Activated CD8-positive, alpha-beta T cell treated with anti-CD3 and anti-CD28 coated beads for 36 hours (primary cell): ENCODE data around the gene PROM2. TPM values are rescaled to one million over a fixed set of nuclear protein-coding genes. Genes with fewer than 3 reads are reported as not detected.

ENCODE experiments used
- ATAC-seq: fragments of 200-7000 bp; cut with Tn5 transposase; one replicate; pipeline ENCODE4 v1.10.0; 2021; ENCODE audit warnings: mild to moderate bottlenecking, moderate library complexity
- CTCF ChIA-PET: fragments of 350-600 bp; sonication (Branson Sonifier 250); formaldehyde crosslinking; loops from one replicate; lab custom pipeline; 2021; ENCODE audit warnings: antibody characterized with exemption; lab: Charles Lee
- POLR2A ChIA-PET: fragments of 350-600 bp; sonication (Branson Sonifier 250); formaldehyde crosslinking; loops from one replicate; lab custom pipeline; 2021; ENCODE audit warnings: antibody characterized with exemption; lab: Charles Lee
- DNase-seq: peaks from one replicate; pipeline ENCODE4 v3.0.0-alpha.2; 2020
- H3K27ac Mint-ChIP-seq: one replicate; pipeline ENCODE4 v1.8.0; 2021; ENCODE audit warnings: mild to moderate bottlenecking, mixed read lengths
- H3K27me3 Mint-ChIP-seq: one replicate; pipeline ENCODE4 v1.8.0; 2021; ENCODE audit warnings: mixed read lengths
- H3K36me3 Mint-ChIP-seq: one replicate; pipeline ENCODE4 v1.8.0; 2021; ENCODE audit warnings: low read depth, mixed read lengths
- H3K4me1 Mint-ChIP-seq: one replicate; pipeline ENCODE4 v1.8.0; 2021; ENCODE audit warnings: low read depth, mixed read lengths
- H3K4me3 Mint-ChIP-seq: one replicate; pipeline ENCODE4 v1.8.0; 2021; ENCODE audit warnings: mild to moderate bottlenecking, moderate library complexity, mixed read lengths
- H3K9me3 Mint-ChIP-seq: one replicate; pipeline ENCODE4 v1.8.0; 2021; ENCODE audit warnings: mixed read lengths
- CTCF ChIP-seq: fragments of 200-600 bp; IDR thresholded peaks from one replicate; pipeline ENCODE4 v1.8.0; 2022; ENCODE audit warnings: antibody characterized with exemption, mild to moderate bottlenecking
- intact Hi-C: fragments of 100-400 bp; cut with micrococcal nuclease; formaldehyde crosslinking; loops from one replicate; pipeline ENCODE4 v1.10.0; 2022
- total RNA-seq, 2 experiments: library from RNA; stranded (reverse); gene quantifications; one replicate each; pipeline ENCODE4 v1.2.3, GENCODE V29; 2021

The PROM2 gene
- total RNA-seq, 2 experiments from 2014 or later = 0.47 to 1.2 TPM

GRCh38 chr2:95285542-95285932, 11.3 kb downstream of the PROM2 start:
- ChIA-PET POLR2A (no interaction called here), CTCF (no interaction called here)
- Mint-ChIP-seq H3K4me3 (no peak overlapping the region), H3K4me1 (no peaks in the 10 kb centered on the region), H3K27ac (no peak overlapping the region), H3K36me3 (no peaks in the 10 kb centered on the region), H3K9me3 (peaks cover 6% of the 10 kb centered on the region), H3K27me3 (no peaks in the 10 kb centered on the region)
- intact Hi-C loops = no loop called here
- no peak for TF ChIP-seq CTCF
- no peak for ATAC-seq
- no peak for DNase-seq

- Mint-ChIP-seq H3K27me3 (no peaks in the 10 kb centered on the region), H3K27ac (no peak overlapping the region), H3K4me1 (no peaks in the 10 kb centered on the region), H3K4me3 (no peak overlapping the region), H3K9me3 (peaks cover 15% of the 10 kb centered on the region), H3K36me3 (no peaks in the 10 kb centered on the region)
- ChIA-PET CTCF (interaction anchor here (1.9 kb wide), 1 partner anchor 56 kb away, joined by 5 read pairs; no protein-coding TSS in a partner anchor), POLR2A (no interaction called here)
- no peak for TF ChIP-seq CTCF
- intact Hi-C loops = no loop called here
- ATAC-seq = no peak
- DNase-seq = no peak
Observed at GRCh38 chr2:95287336-95287735, 13.1 kb downstream of the PROM2 start.

GRCh38 chr2:95287806-95288205, 13.6 kb downstream of the PROM2 start:
- POLR2A ChIA-PET = no interaction called here
- Mint-ChIP-seq H3K9me3 (peaks cover 15% of the 10 kb centered on the region), H3K36me3 (no peaks in the 10 kb centered on the region), H3K4me1 (no peaks in the 10 kb centered on the region), H3K4me3 (no peak overlapping the region), H3K27ac (no peak overlapping the region), H3K27me3 (no peaks in the 10 kb centered on the region)
- CTCF ChIA-PET = interaction anchor here (1.9 kb wide), 1 partner anchor 56 kb away, joined by 5 read pairs; no protein-coding TSS in a partner anchor
- DNase-seq = no peak
- no peak for TF ChIP-seq CTCF
- intact Hi-C loops = no loop called here
- ATAC-seq = no peak

- Mint-ChIP-seq H3K27me3 (no peaks in the 10 kb centered on the region), H3K9me3 (peaks cover 15% of the 10 kb centered on the region), H3K4me3 (no peak overlapping the region), H3K36me3 (no peaks in the 10 kb centered on the region), H3K4me1 (no peaks in the 10 kb centered on the region), H3K27ac (no peak overlapping the region)
- intact Hi-C loops = no loop called here
- ChIA-PET POLR2A (no interaction called here), CTCF (no interaction called here)
- TF ChIP-seq CTCF = no peak
- no peak for DNase-seq
- ATAC-seq = no peak
Observed at GRCh38 chr2:95289253-95289652, 15.0 kb downstream of the PROM2 start.

GRCh38 chr2:95291222-95291621, 17.0 kb downstream of the PROM2 start:
- intact Hi-C loops = no loop called here
- DNase-seq = no peak
- Mint-ChIP-seq H3K27ac (no peak overlapping the region), H3K9me3 (peaks cover 15% of the 10 kb centered on the region), H3K36me3 (no peaks in the 10 kb centered on the region), H3K27me3 (no peaks in the 10 kb centered on the region), H3K4me3 (no peak overlapping the region), H3K4me1 (no peaks in the 10 kb centered on the region)
- ChIA-PET CTCF (no interaction called here), POLR2A (no interaction called here)
- no peak for TF ChIP-seq CTCF
- no peak for ATAC-seq
